OCI-LY7 (cell line): ENCODE measurements around the gene NCAM2. TPM values are rescaled to one million over a fixed set of nuclear protein-coding genes. Genes with fewer than 3 reads are reported as not detected.

Experiments
- BruUV-seq: library from RNA; stranded (reverse); fragments of 400-500 nt; replicated peaks from 2 replicates; lab custom pipeline; 2021; lab: Mats Ljungman, UMichigan
- CTCF ChIA-PET: fragments of 300-600 bp; sonication (Branson Sonifier 250); formaldehyde crosslinking; loops from one replicate; lab custom pipeline; 2022; ENCODE audit warnings: antibody characterized with exemption; ENCODE audit not compliant: unreplicated experiment; lab: Charles Lee
- POLR2A ChIA-PET: fragments of 300-600 bp; sonication (Branson Sonifier 250); formaldehyde crosslinking; loops from one replicate; lab custom pipeline; 2022; ENCODE audit warnings: antibody characterized with exemption; lab: Charles Lee
- DNase-seq: peaks from one replicate; pipeline ENCODE4 v3.0.0-alpha.2; 2015; ENCODE audit warnings: low spot score
- H2AFZ ChIP-seq: fragments of 200-600 bp; sonication (generic), shearing (Covaris generic); 2 replicates; pipeline ENCODE4 v1.6.1; 2014; ENCODE audit warnings: mild to moderate bottlenecking, antibody characterized with exemption, low read length, moderate library complexity
- H3K27ac ChIP-seq: fragments of 200-600 bp; sonication (generic); 2 replicates; pipeline ENCODE4 v1.5.1; 2014; ENCODE audit warnings: mixed run types, low read depth, mild to moderate bottlenecking, moderate library complexity, low read length, inconsistent platforms; ENCODE audit not compliant: poor library complexity, severe bottlenecking
- H3K36me3 ChIP-seq: fragments of 200-600 bp; sonication (generic); 2 replicates; pipeline ENCODE4 v1.6.1; 2014; ENCODE audit warnings: mild to moderate bottlenecking, antibody characterized with exemption, low read length, moderate library complexity, mixed read lengths; ENCODE audit not compliant: insufficient read depth
- H3K4me1 ChIP-seq: fragments of 200-600 bp; sonication (generic); 2 replicates; pipeline ENCODE4 v1.5.1; 2014; ENCODE audit warnings: mild to moderate bottlenecking, low read length; ENCODE audit not compliant: insufficient read depth, poor library complexity, severe bottlenecking
- H3K4me2 ChIP-seq: fragments of 200-600 bp; sonication (generic); 2 replicates; pipeline ENCODE4 v1.6.1; 2014; ENCODE audit warnings: mild to moderate bottlenecking, low read length
- H3K4me3 ChIP-seq: fragments of 200-600 bp; sonication (generic); 2 replicates; pipeline ENCODE4 v1.5.1; 2014; ENCODE audit warnings: mild to moderate bottlenecking, low read depth, low read length; ENCODE audit not compliant: poor library complexity, severe bottlenecking
- H3K79me2 ChIP-seq: fragments of 200-600 bp; sonication (generic); 2 replicates; pipeline ENCODE4 v1.6.1; 2016; ENCODE audit warnings: low read depth, mild to moderate bottlenecking, low read length, moderate library complexity, mixed read lengths; ENCODE audit not compliant: insufficient read depth
- H3K9me2 ChIP-seq: fragments of 200-600 bp; sonication (generic); 2 replicates; pipeline ENCODE4 v1.6.1; 2016; ENCODE audit warnings: mild to moderate bottlenecking, low read length, mixed read lengths; ENCODE audit not compliant: insufficient read depth
- H3K9me3 ChIP-seq: fragments of 200-600 bp; sonication (generic); 2 replicates; pipeline ENCODE4 v1.6.1; 2014; ENCODE audit warnings: mild to moderate bottlenecking, mixed run types, low read length, mixed read lengths
- H4K20me1 ChIP-seq: fragments of 200-600 bp; sonication (generic); 2 replicates; pipeline ENCODE4 v1.6.1; 2014; ENCODE audit warnings: mild to moderate bottlenecking, antibody characterized with exemption, low read length, moderate library complexity, mixed read lengths; ENCODE audit not compliant: insufficient read depth
- CTCF ChIP-seq: fragments of 200-600 bp; sonication (generic); conservative IDR thresholded peaks from 2 replicates; pipeline ENCODE4 v1.5.1; 2014; ENCODE audit warnings: mild to moderate bottlenecking, antibody characterized with exemption, low read length, moderate library complexity, mixed read lengths
- EZH2phosphoT487 ChIP-seq: fragments of 200-600 bp; sonication (generic); IDR thresholded peaks from 2 replicates; pipeline ENCODE4 v1.6.1; 2018; ENCODE audit warnings: low read depth, borderline replicate concordance, mild to moderate bottlenecking, mixed run types, antibody characterized with exemption, low read length, moderate library complexity, mixed read lengths
- intact Hi-C: fragments of 100-400 bp; cut with micrococcal nuclease; formaldehyde crosslinking; loops from one replicate; pipeline ENCODE4 v1.10.0; 2022; ENCODE audit not compliant: unreplicated experiment
- total RNA-seq, 2 experiments: library from RNA; depleted of rRNA in 1 of 2; stranded (reverse); fragments of >200 nt in 1 of 2; shearing (Covaris generic) in 1 of 2; gene quantifications; 2 replicates each; pipeline ENCODE4 v1.2.3, GENCODE V29; 2014 to 2022

NCAM2 gene
- total RNA-seq, 2 experiments from 2014 or later = not detected

GRCh38 chr21:21184771-21185528 lies 186.7 kb downstream of the NCAM2 start:
- Histone ChIP-seq H4K20me1 (no peaks in the 10 kb centered on the region), H3K79me2 (no peaks in the 10 kb centered on the region), H2AFZ (no peak overlapping the region), H3K4me3 (no peak overlapping the region), H3K4me2 (no peak overlapping the region), H3K27ac (no peak overlapping the region), H3K9me2 (no peaks in the 10 kb centered on the region), H3K4me1 (no peaks in the 10 kb centered on the region), H3K9me3 (peaks cover 21% of the 10 kb centered on the region), H3K36me3 (no peaks in the 10 kb centered on the region)
- no TSS peak for BruUV-seq
- TF ChIP-seq CTCF (no peak), EZH2phosphoT487 (no peak)
- POLR2A ChIA-PET = interaction anchor here (0.5 to 1.0 kb wide), 2 partner anchors 17 to 719 kb away, joined by 3 to 5 read pairs; no protein-coding TSS in a partner anchor
- no peak for DNase-seq
- CTCF ChIA-PET = no interaction called here
- intact Hi-C loops = no loop called here

- no peaks in the 10 kb centered on the region for H3K9me2 ChIP-seq
- no peak for TF ChIP-seq EZH2phosphoT487
- no peak for TF ChIP-seq CTCF
- no peaks in the 10 kb centered on the region for H3K36me3 ChIP-seq
- ChIA-PET CTCF (no interaction called here), POLR2A (no interaction called here)
- H3K4me1 ChIP-seq = no peaks in the 10 kb centered on the region
- no peak overlapping the region for H3K27ac ChIP-seq
- intact Hi-C loops = no loop called here
- peaks cover 20% of the 10 kb centered on the region for H3K9me3 ChIP-seq
- BruUV-seq = no TSS peak
- no peak overlapping the region for H3K4me3 ChIP-seq
- no peak for DNase-seq
- H4K20me1 ChIP-seq = no peaks in the 10 kb centered on the region
- H2AFZ ChIP-seq = no peak overlapping the region
- no peak overlapping the region for H3K4me2 ChIP-seq
- no peaks in the 10 kb centered on the region for H3K79me2 ChIP-seq
Observed at GRCh38 chr21:21187579-21187978, 189.4 kb downstream of the NCAM2 start.
